HEK293 (cell line): ENCODE data around the gene ADAMTSL3.
"Not testable (repeated sequence)": the region's sequence is repeated elsewhere in the genome, so short reads cannot be mapped to it uniquely, and the experiment has no call there.

Experiments
- AEBP2 ChIP-seq: fragments of 450-650 bp; formaldehyde crosslinking; IDR thresholded peaks from 2 replicates; pipeline ENCODE4 v1.5.1; 2016; ENCODE audit warnings: missing biosample characterization, missing genetic modification characterization, borderline replicate concordance
- CTCF ChIP-seq: fragments of 450-650 bp; formaldehyde crosslinking; IDR thresholded peaks from 2 replicates; pipeline ENCODE4 v1.5.1; 2016; ENCODE audit warnings: missing biosample characterization, missing genetic modification characterization
- KLF16 ChIP-seq: fragments of 450-650 bp; formaldehyde crosslinking; IDR thresholded peaks from 2 replicates; pipeline ENCODE4 v1.5.1; 2017; ENCODE audit warnings: missing biosample characterization, missing genetic modification characterization
- ZBTB10 ChIP-seq: fragments of 450-650 bp; formaldehyde crosslinking; IDR thresholded peaks from 2 replicates; pipeline ENCODE4 v1.5.1; 2016; ENCODE audit warnings: missing biosample characterization, missing genetic modification characterization
- ZNF10 ChIP-seq: fragments of 450-650 bp; formaldehyde crosslinking; IDR thresholded peaks from 2 replicates; pipeline ENCODE4 v1.5.1; 2017; ENCODE audit warnings: missing biosample characterization, missing genetic modification characterization
- ZNF121 ChIP-seq: fragments of 450-650 bp; formaldehyde crosslinking; IDR thresholded peaks from 2 replicates; pipeline ENCODE4 v1.5.1; 2016; ENCODE audit warnings: missing biosample characterization, missing genetic modification characterization
- ZNF133 ChIP-seq: fragments of 450-650 bp; formaldehyde crosslinking; IDR thresholded peaks from 2 replicates; pipeline ENCODE4 v1.5.1; 2016; ENCODE audit warnings: missing biosample characterization, missing genetic modification characterization
- ZNF596 ChIP-seq: fragments of 450-650 bp; IDR thresholded peaks from 2 replicates; pipeline ENCODE4 v1.5.0; 2018; ENCODE audit warnings: missing biosample characterization, mild to moderate bottlenecking, missing genetic modification characterization, moderate library complexity
- ZNF654 ChIP-seq: fragments of 450-650 bp; formaldehyde crosslinking; IDR thresholded peaks from 2 replicates; pipeline ENCODE4 v1.5.1; 2016; ENCODE audit warnings: low read depth, missing biosample characterization, missing genetic modification characterization
- ZNF707 ChIP-seq: fragments of 450-650 bp; formaldehyde crosslinking; IDR thresholded peaks from 2 replicates; pipeline ENCODE4 v1.5.1; 2016; ENCODE audit warnings: missing biosample characterization, missing genetic modification characterization
- ZNF837 ChIP-seq: fragments of 450-650 bp; formaldehyde crosslinking; IDR thresholded peaks from 2 replicates; pipeline ENCODE4 v1.5.1; 2016; ENCODE audit warnings: missing biosample characterization, missing genetic modification characterization
- ZSCAN4 ChIP-seq: fragments of 450-650 bp; formaldehyde crosslinking; IDR thresholded peaks from 2 replicates; pipeline ENCODE4 v1.5.1; 2017; ENCODE audit warnings: missing biosample characterization, missing genetic modification characterization
- TF ChIP-seq, protein P1 (sequence below): fragments of 450-650 bp; formaldehyde crosslinking; conservative IDR thresholded peaks from 2 replicates; pipeline ENCODE4 v1.5.1; 2016; ENCODE audit warnings: low read depth, missing biosample characterization, missing genetic modification characterization
- TF ChIP-seq, protein P2 (sequence below): fragments of 450-650 bp; IDR thresholded peaks from 2 replicates; pipeline ENCODE4 v1.5.1; 2018; ENCODE audit warnings: missing biosample characterization, mild to moderate bottlenecking, missing genetic modification characterization

GRCh38 chr15:84063674-84064073 is 409.8 kb downstream of the ADAMTSL3 start:
- TF ChIP-seq CTCF; KLF16 (tag by site-specific recombination); ZNF133 (tag by site-specific recombination); ZNF654 (tag by site-specific recombination); AEBP2; ZNF10 (tag by site-specific recombination); ZBTB10 (tag by site-specific recombination); ZNF707; ZNF837 (tag by site-specific recombination); ZNF121 (tag by site-specific recombination); ZSCAN4; ZNF596 (tag by site-specific recombination): not testable (repeated sequence)
- TF ChIP-seq, protein P1, sequence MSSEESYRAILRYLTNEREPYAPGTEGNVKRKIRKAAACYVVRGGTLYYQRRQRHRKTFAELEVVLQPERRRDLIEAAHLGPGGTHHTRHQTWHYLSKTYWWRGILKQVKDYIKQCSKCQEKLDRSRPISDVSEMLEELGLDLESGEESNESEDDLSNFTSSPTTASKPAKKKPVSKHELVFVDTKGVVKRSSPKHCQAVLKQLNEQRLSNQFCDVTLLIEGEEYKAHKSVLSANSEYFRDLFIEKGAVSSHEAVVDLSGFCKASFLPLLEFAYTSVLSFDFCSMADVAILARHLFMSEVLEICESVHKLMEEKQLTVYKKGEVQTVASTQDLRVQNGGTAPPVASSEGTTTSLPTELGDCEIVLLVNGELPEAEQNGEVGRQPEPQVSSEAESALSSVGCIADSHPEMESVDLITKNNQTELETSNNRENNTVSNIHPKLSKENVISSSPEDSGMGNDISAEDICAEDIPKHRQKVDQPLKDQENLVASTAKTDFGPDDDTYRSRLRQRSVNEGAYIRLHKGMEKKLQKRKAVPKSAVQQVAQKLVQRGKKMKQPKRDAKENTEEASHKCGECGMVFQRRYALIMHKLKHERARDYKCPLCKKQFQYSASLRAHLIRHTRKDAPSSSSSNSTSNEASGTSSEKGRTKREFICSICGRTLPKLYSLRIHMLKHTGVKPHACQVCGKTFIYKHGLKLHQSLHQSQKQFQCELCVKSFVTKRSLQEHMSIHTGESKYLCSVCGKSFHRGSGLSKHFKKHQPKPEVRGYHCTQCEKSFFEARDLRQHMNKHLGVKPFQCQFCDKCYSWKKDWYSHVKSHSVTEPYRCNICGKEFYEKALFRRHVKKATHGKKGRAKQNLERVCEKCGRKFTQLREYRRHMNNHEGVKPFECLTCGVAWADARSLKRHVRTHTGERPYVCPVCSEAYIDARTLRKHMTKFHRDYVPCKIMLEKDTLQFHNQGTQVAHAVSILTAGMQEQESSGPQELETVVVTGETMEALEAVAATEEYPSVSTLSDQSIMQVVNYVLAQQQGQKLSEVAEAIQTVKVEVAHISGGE = not testable (repeated sequence)
- TF ChIP-seq, protein P2, sequence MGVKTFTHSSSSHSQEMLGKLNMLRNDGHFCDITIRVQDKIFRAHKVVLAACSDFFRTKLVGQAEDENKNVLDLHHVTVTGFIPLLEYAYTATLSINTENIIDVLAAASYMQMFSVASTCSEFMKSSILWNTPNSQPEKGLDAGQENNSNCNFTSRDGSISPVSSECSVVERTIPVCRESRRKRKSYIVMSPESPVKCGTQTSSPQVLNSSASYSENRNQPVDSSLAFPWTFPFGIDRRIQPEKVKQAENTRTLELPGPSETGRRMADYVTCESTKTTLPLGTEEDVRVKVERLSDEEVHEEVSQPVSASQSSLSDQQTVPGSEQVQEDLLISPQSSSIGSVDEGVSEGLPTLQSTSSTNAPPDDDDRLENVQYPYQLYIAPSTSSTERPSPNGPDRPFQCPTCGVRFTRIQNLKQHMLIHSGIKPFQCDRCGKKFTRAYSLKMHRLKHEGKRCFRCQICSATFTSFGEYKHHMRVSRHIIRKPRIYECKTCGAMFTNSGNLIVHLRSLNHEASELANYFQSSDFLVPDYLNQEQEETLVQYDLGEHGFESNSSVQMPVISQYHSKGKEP = not testable (repeated sequence)
